KMS-11 (cell line): ENCODE measurements around the gene IL9R.
"Not testable (repeated sequence)": the region's sequence is repeated elsewhere in the genome, so short reads cannot be mapped to it uniquely, and the experiment has no call there.

Source experiments
- H2AFZ ChIP-seq: fragments of 200-600 bp; sonication (generic); 2 replicates; pipeline ENCODE4 v1.6.1; 2016; ENCODE audit warnings: antibody characterized with exemption, mixed run types, low read depth
- H3K27ac ChIP-seq: fragments of 200-600 bp; sonication (generic); 2 replicates; pipeline ENCODE4 v1.6.1; 2016; ENCODE audit warnings: mild to moderate bottlenecking, mixed run types
- H3K27me3 ChIP-seq: fragments of 200-600 bp; sonication (generic); 2 replicates; pipeline ENCODE4 v1.6.1; 2017; ENCODE audit warnings: mild to moderate bottlenecking, low read depth, mixed run types, moderate library complexity; ENCODE audit not compliant: insufficient read depth
- H3K36me3 ChIP-seq: fragments of 200-600 bp; sonication (generic); 2 replicates; pipeline ENCODE4 v1.6.1; 2017; ENCODE audit warnings: mild to moderate bottlenecking, mixed run types; ENCODE audit not compliant: insufficient read depth
- H3K4me1 ChIP-seq: fragments of 200-600 bp; sonication (generic); 2 replicates; pipeline ENCODE4 v1.6.1; 2016; ENCODE audit warnings: mild to moderate bottlenecking, low read depth, mixed run types; ENCODE audit not compliant: poor library complexity, severe bottlenecking
- H3K4me2 ChIP-seq: fragments of 200-600 bp; sonication (generic); 2 replicates; pipeline ENCODE4 v1.7.0; 2016; ENCODE audit warnings: mild to moderate bottlenecking, mixed run types
- H3K4me3 ChIP-seq: fragments of 200-600 bp; sonication (generic); IDR thresholded peaks from 2 replicates; pipeline ENCODE4 v1.6.1; 2017; ENCODE audit warnings: low read depth, low read length, mixed read lengths; ENCODE audit not compliant: insufficient read depth
- H3K79me2 ChIP-seq: fragments of 200-600 bp; sonication (generic); 2 replicates; pipeline ENCODE4 v1.6.1; 2016; ENCODE audit warnings: low read depth, mixed run types; ENCODE audit not compliant: insufficient read depth
- H3K9ac ChIP-seq: fragments of 200-600 bp; sonication (generic); 2 replicates; pipeline ENCODE4 v1.6.1; 2016; ENCODE audit warnings: mild to moderate bottlenecking, mixed run types
- H4K20me1 ChIP-seq: fragments of 200-600 bp; sonication (generic); 2 replicates; pipeline ENCODE4 v1.6.1; 2016; ENCODE audit warnings: mild to moderate bottlenecking, mixed run types; ENCODE audit not compliant: insufficient read depth
- CTCF ChIP-seq: fragments of 200-600 bp; sonication (generic); conservative IDR thresholded peaks from 2 replicates; pipeline ENCODE4 v1.6.1; 2017; ENCODE audit warnings: low read depth, mild to moderate bottlenecking, antibody characterized with exemption, low read length, moderate library complexity, mixed read lengths

Gene IL9R

GRCh38 chrX:156004740-156005139 is 7.2 kb downstream of the IL9R start:
- H3K36me3 ChIP-seq = no peaks in the 10 kb centered on the region
- no peak overlapping the region for H3K27ac ChIP-seq
- TF ChIP-seq CTCF = no peak
- no peaks in the 10 kb centered on the region for H4K20me1 ChIP-seq
- H3K79me2 ChIP-seq = no peaks in the 10 kb centered on the region
- H3K4me1 ChIP-seq = no peaks in the 10 kb centered on the region
- no peak overlapping the region for H2AFZ ChIP-seq
- H3K27me3 ChIP-seq = no peaks in the 10 kb centered on the region
- H3K4me2 ChIP-seq = no peak overlapping the region
- no peak overlapping the region for H3K9ac ChIP-seq
- H3K4me3 ChIP-seq = no peak overlapping the region

DNA sequence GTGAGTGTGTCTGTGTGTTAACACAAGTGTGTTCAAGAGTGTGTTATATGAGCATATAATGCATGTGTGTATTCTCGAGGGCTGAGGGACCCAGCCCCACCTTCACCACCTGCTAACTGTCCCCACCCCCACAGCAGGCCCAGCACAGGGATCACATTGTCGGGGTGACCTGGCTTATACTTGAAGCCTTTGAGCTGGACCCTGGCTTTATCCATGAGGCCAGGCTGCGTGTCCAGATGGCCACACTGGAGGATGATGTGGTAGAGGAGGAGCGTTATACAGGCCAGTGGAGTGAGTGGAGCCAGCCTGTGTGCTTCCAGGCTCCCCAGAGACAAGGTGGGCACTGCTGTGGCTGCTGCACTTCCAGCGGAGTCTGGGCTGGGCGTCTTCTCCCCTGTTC is 7.6 kb downstream of the IL9R start:
- H3K27ac ChIP-seq = no peak overlapping the region
- H3K27me3 ChIP-seq = no peaks in the 10 kb centered on the region
- no peaks in the 10 kb centered on the region for H3K4me1 ChIP-seq
- H3K36me3 ChIP-seq = no peaks in the 10 kb centered on the region
- H3K4me2 ChIP-seq = no peak overlapping the region
- H3K79me2 ChIP-seq = no peaks in the 10 kb centered on the region
- H3K9ac ChIP-seq = no peak overlapping the region
- TF ChIP-seq CTCF = no peak
- no peak overlapping the region for H3K4me3 ChIP-seq
- no peaks in the 10 kb centered on the region for H4K20me1 ChIP-seq
- H2AFZ ChIP-seq = no peak overlapping the region

DNA sequence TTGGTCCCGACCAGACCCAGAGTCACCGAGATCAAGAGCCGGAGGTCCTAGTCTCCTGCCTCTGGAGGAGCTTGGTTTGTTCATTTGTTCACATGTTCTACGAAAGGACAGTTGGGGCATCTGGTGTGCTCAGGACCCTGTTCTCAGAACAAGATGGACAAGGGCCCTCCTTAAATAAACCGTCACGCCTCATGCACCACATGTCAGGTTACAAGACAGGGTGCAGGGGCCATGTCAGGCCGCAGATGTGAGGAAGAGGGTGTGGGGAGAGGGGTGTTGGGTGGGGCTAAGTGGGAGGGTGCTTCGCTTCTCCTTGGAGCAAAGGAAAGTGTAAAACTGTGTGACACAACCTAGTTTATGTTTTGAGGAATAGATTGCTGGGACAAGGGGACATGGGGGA is 9.0 kb downstream of the IL9R start:
- not testable (repeated sequence) for H3K27ac ChIP-seq, H3K4me3 ChIP-seq, H3K36me3 ChIP-seq, H3K79me2 ChIP-seq, H4K20me1 ChIP-seq, H3K4me1 ChIP-seq, H2AFZ ChIP-seq, H3K4me2 ChIP-seq, H3K27me3 ChIP-seq, H3K9ac ChIP-seq

DNA sequence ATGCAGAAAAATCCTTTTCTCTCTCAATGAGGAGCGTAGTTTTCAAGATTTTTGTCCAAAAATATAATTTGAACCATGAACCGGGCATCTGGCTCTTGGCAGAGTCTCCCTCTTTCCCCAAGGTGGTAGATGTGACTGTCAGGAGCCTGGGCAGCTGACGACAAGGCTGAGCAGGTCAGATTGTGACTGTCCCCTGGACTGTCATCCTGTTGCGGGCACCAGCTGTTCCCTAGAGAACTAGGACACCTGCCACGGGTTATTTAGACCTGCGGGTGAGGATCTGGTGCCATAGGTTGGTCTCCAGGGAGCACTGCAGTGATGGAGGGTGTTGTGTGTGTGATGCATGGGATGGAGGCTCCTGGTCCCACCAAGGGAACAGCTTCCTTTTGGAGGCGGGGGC is 10.9 kb downstream of the IL9R start:
- H3K9ac ChIP-seq = not testable (repeated sequence)

GRCh38 chrX:156008915-156009314 is 11.4 kb downstream of the IL9R start:
- H3K79me2 ChIP-seq = no peaks in the 10 kb centered on the region

More for the DNA sequence above, 10.9 kb downstream of the IL9R start:
- H3K27me3 ChIP-seq, H3K4me1 ChIP-seq, H3K79me2 ChIP-seq, H3K4me2 ChIP-seq, H3K36me3 ChIP-seq, H3K27ac ChIP-seq, H2AFZ ChIP-seq, H3K4me3 ChIP-seq, H4K20me1 ChIP-seq: not testable (repeated sequence)

DNA sequence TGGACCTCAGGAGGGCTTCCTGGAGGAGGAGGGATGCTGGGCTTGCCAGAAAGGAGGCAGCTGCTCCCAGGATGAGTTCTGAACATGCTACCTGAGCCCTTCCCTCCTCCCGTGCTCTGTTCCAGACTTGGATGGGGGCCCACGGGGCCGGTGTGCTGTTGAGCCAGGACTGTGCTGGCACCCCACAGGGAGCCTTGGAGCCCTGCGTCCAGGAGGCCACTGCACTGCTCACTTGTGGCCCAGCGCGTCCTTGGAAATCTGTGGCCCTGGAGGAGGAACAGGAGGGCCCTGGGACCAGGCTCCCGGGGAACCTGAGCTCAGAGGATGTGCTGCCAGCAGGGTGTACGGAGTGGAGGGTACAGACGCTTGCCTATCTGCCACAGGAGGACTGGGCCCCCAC is 12.2 kb downstream of the IL9R start:
- H3K79me2 ChIP-seq, H3K4me3 ChIP-seq, H3K36me3 ChIP-seq, H4K20me1 ChIP-seq, H3K9ac ChIP-seq, H3K27me3 ChIP-seq, H3K4me1 ChIP-seq, H2AFZ ChIP-seq, H3K27ac ChIP-seq, H3K4me2 ChIP-seq: not testable (repeated sequence)

More at GRCh38 chrX:156008915-156009314, 11.4 kb downstream of the IL9R start:
- H3K4me3 ChIP-seq = no peak overlapping the region
- no peaks in the 10 kb centered on the region for H3K36me3 ChIP-seq
- no peak overlapping the region for H3K27ac ChIP-seq
- TF ChIP-seq CTCF = no peak
- H2AFZ ChIP-seq = no peak overlapping the region
- no peaks in the 10 kb centered on the region for H3K4me1 ChIP-seq
- H3K4me2 ChIP-seq = no peak overlapping the region
- H4K20me1 ChIP-seq = no peaks in the 10 kb centered on the region
- no peaks in the 10 kb centered on the region for H3K27me3 ChIP-seq
- no peak overlapping the region for H3K9ac ChIP-seq

GRCh38 chrX:156013286-156013953 is 15.9 kb downstream of the IL9R start:
- not testable (repeated sequence) for H3K27ac ChIP-seq, H3K9ac ChIP-seq, H3K4me1 ChIP-seq, H3K36me3 ChIP-seq, H3K27me3 ChIP-seq, H3K79me2 ChIP-seq, H2AFZ ChIP-seq, H3K4me3 ChIP-seq, H3K4me2 ChIP-seq, H4K20me1 ChIP-seq

DNA sequence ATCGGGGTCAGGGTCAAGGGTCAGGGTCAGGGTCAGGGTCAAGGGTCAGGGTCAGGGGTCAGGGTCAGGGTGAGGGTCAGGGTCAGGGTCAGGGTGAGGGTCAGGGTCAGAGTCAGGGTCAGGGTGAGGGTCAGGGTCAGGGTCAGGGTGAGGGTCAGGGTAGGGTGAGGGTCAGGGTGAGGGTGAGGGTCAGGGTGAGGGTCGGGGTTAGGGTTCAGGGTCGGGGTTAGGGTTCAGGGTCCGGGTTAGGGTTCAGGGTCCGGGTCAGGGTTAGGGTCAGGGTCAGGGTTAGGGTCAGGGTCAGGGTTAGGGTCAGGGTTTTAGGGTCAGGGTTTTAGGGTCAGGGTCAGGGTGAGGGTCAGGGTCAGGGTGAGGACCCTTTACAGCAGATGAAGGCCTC is 22.4 kb downstream of the IL9R start:
- not testable (repeated sequence) for H3K4me3 ChIP-seq, H3K36me3 ChIP-seq, H3K79me2 ChIP-seq, H3K27me3 ChIP-seq, H3K27ac ChIP-seq, H3K4me2 ChIP-seq, H3K9ac ChIP-seq, H4K20me1 ChIP-seq, H2AFZ ChIP-seq, H3K4me1 ChIP-seq
